A549 (cell line): ENCODE results near the gene SLCO2A1. TPM values are rescaled to one million over a fixed set of nuclear protein-coding genes. Genes with fewer than 3 reads are reported as not detected.

ENCODE experiments used
- ATAC-seq, 2 experiments: fragments of 200-7000 bp in 1 of 2; fragments of >200 bp in 1 of 2; cut with Nextera tagmentation in 1 of 2; cut with Tn5 transposase in 1 of 2; 3 replicates each; pipeline versions ENCODE4 v1.8.0 to v1.9.1; 2018 to 2020; ENCODE audit warnings: mild to moderate bottlenecking in 1 of 2, moderate library complexity in 1 of 2
- CTCF ChIA-PET: fragments of 300-600 bp; sonication (Branson Sonifier 250); formaldehyde crosslinking; extraction: SDS; loops from one replicate; lab custom pipeline; 2021; ENCODE audit warnings: antibody characterized with exemption, inconsistent platforms; lab: Yijun Ruan, JAX
- POLR2A ChIA-PET: fragments of 350-600 bp; formaldehyde crosslinking; extraction: SDS; loops from one replicate; lab custom pipeline; 2021; ENCODE audit warnings: antibody characterized with exemption, inconsistent platforms; lab: Yijun Ruan, JAX
- DNase-seq, 2 experiments: peaks; one replicate each; pipeline versions ENCODE4 v3.0.0 to v3.0.0-alpha.2; 2011 to 2016; ENCODE audit warnings: low read depth in 1 of 2, low spot score in 1 of 2
- FAIRE-seq: peaks from 2 replicates; lab custom pipeline; 2011; peaks lifted over from hg19 to GRCh38; lab: Jason Lieb, UNC
- H3K27ac ChIP-seq, 2 experiments: fragments of >200 bp; sonication (Bioruptor Twin); formaldehyde crosslinking; 3 replicates each; pipeline ENCODE4 v1.5.1; 2016 to 2017
- H3K4me1 ChIP-seq: fragments of >200 bp; sonication (Bioruptor Twin); formaldehyde crosslinking; 3 replicates; pipeline ENCODE4 v1.6.1; 2016
- H3K4me2 ChIP-seq: fragments of >200 bp; sonication (Bioruptor Twin); formaldehyde crosslinking; 3 replicates; pipeline ENCODE4 v1.6.1; 2016
- H3K4me3 ChIP-seq: fragments of >200 bp; sonication (Bioruptor Twin); formaldehyde crosslinking; 3 replicates; pipeline ENCODE4 v1.5.1; 2016
- H3K9me3 ChIP-seq: fragments of >200 bp; sonication (Bioruptor Twin); formaldehyde crosslinking; 3 replicates; pipeline ENCODE4 v1.6.1; 2016
- CBX2 ChIP-seq: fragments of 200-600 bp; sonication (generic); IDR thresholded peaks from 2 replicates; pipeline ENCODE4 v1.6.1; 2016; ENCODE audit warnings: low read depth, mild to moderate bottlenecking, borderline replicate concordance
- ESRRA ChIP-seq: fragments of 150-350 bp; IDR thresholded peaks from 2 replicates; pipeline ENCODE4 v1.6.1; 2014; ENCODE audit warnings: mild to moderate bottlenecking, low read length, borderline replicate concordance
- HOXB5 ChIP-seq: fragments of 250-450 bp; sonication (Bioruptor Pico); IDR thresholded peaks from 2 replicates; pipeline ENCODE4 v1.5.0; 2020; ENCODE audit warnings: mild to moderate bottlenecking, moderate library complexity
- NPAS2 ChIP-seq: fragments of 250-450 bp; sonication (Bioruptor Pico); IDR thresholded peaks from 2 replicates; pipeline ENCODE4 v1.8.0; 2022; ENCODE audit warnings: mild to moderate bottlenecking, moderate library complexity, borderline replicate concordance
- RNF2 ChIP-seq: fragments of 200-600 bp; sonication (generic); IDR thresholded peaks from 2 replicates; pipeline ENCODE4 v1.6.1; 2016; ENCODE audit warnings: low read depth, mild to moderate bottlenecking, antibody characterized with exemption, moderate library complexity, borderline replicate concordance
- WGBS: methylation state at CpG from one replicate; pipeline ENCODE4 v1.1.6; 2017; ENCODE audit errors: missing lambda C conversion rate; 5-methylcytosine and 5-hydroxymethylcytosine counted together
- polyA plus RNA-seq, 4 experiments: library from polyadenylated mRNA; depleted of rRNA in 3 of 4; stranded (reverse); fragments of >200 nt; fragmentation: RNase III in 1 of 4; extraction: RNeasy Plus Mini Kit Qiagen cat#74134 plus additional on column Dnase treatment in 1 of 4; gene quantifications; 2 replicates in 3 of 4; 3 replicates in 1 of 4; pipeline ENCODE4 v1.2.3, GENCODE V29; 2011 to 2017

SLCO2A1 gene
- polyA plus RNA-seq, 2 of the 4 experiments (the other 2 are of a cell fraction), result 0.12 TPM; not detected in 1

DNA sequence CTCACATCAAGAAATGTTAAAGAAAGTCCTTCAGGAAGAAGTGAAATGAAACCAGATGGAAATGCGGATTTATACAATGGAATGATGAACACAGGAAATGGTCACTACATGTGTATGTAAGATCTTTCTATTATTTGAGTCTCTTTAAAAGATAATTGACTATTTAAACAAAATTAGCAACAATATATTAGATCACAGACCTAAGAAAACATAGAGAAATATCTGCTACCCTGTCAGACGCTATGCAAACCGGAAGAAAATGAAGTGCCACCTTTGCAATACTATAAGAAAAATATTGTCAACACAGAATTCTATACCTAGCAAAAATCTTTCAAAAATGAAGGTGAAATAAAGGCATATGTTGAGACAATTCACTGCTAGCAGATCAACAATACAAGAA lies 151.2 kb downstream of the SLCO2A1 start:
- no peaks in the 10 kb centered on the region for H3K4me1 ChIP-seq
- POLR2A ChIA-PET, result no interaction called here
- no peak for ATAC-seq
- H3K4me2 ChIP-seq, result no peak overlapping the region
- DNase-seq, result no peak
- TF ChIP-seq ESRRA (no peak), RNF2 (no peak), CBX2 (no peak), HOXB5 (no peak), NPAS2 (CRISPR knock-in tag) (no peak)
- no peaks in the 10 kb centered on the region for H3K9me3 ChIP-seq
- CTCF ChIA-PET, result interaction anchor here (1.7 kb wide), 1 partner anchor 51 kb away, joined by 5 read pairs; no protein-coding TSS in a partner anchor
- no peak overlapping the region for H3K4me3 ChIP-seq
- no peak overlapping the region for H3K27ac ChIP-seq
- no peak for FAIRE-seq
- 82% methylated on average over 3 of the region's 3 CpGs for WGBS

Other genes starting within 250 kb of the SLCO2A1 start
- 61.8 and 64.6 TPM in 2 replicates for gene SRPRB, start 224.1 kb downstream of the SLCO2A1 start, polyA plus RNA-seq (2011; rRNA removed)
- 41.9 to 54.7 TPM (median 45.6 TPM) in 3 replicates for gene SRPRB, start 224.1 kb downstream of the SLCO2A1 start, polyA plus RNA-seq (2017; fragmentation: RNase III; extraction: RNeasy Plus Mini Kit Qiagen cat#74134 plus additional on column Dnase treatment)
- gene RAB6B, start 134.0 kb downstream of the SLCO2A1 start, polyA plus RNA-seq (2011; rRNA removed), result 2.5 and 3.7 TPM in 2 replicates
- 2.4 to 3.4 TPM (median 2.6 TPM) in 3 replicates for gene RAB6B, start 134.0 kb downstream of the SLCO2A1 start, polyA plus RNA-seq (2017; fragmentation: RNase III; extraction: RNeasy Plus Mini Kit Qiagen cat#74134 plus additional on column Dnase treatment)
- 41.9 and 46.6 TPM in 2 replicates for gene RYK, start 220.9 kb upstream of the SLCO2A1 start, polyA plus RNA-seq (2011; rRNA removed)
- gene RYK, start 220.9 kb upstream of the SLCO2A1 start, polyA plus RNA-seq (2017; fragmentation: RNase III; extraction: RNeasy Plus Mini Kit Qiagen cat#74134 plus additional on column Dnase treatment), result 28.4 to 30.6 TPM (median 29.2 TPM) in 3 replicates